Retinal pigment epithelial cell (primary cell): ENCODE results near the gene HPN.
"Not testable (repeated sequence)": the region's sequence is repeated elsewhere in the genome, so short reads cannot be mapped to it uniquely, and the experiment has no call there.

ENCODE experiments used
- DNase-seq: peaks from one replicate; pipeline ENCODE4 v3.0.0-alpha.2; 2010; ENCODE audit warnings: low read depth
- H3K4me3 ChIP-seq: 2 replicates; pipeline ENCODE4 v1.5.1; 2011; ENCODE audit warnings: mild to moderate bottlenecking, low read length, control low read depth, moderate library complexity
- TF ChIP-seq, protein P1 (sequence below): conservative IDR thresholded peaks from 2 replicates; pipeline ENCODE4 v1.5.1; 2011; ENCODE audit warnings: low read depth, low read length, control low read depth, inconsistent platforms

Gene HPN

DNA sequence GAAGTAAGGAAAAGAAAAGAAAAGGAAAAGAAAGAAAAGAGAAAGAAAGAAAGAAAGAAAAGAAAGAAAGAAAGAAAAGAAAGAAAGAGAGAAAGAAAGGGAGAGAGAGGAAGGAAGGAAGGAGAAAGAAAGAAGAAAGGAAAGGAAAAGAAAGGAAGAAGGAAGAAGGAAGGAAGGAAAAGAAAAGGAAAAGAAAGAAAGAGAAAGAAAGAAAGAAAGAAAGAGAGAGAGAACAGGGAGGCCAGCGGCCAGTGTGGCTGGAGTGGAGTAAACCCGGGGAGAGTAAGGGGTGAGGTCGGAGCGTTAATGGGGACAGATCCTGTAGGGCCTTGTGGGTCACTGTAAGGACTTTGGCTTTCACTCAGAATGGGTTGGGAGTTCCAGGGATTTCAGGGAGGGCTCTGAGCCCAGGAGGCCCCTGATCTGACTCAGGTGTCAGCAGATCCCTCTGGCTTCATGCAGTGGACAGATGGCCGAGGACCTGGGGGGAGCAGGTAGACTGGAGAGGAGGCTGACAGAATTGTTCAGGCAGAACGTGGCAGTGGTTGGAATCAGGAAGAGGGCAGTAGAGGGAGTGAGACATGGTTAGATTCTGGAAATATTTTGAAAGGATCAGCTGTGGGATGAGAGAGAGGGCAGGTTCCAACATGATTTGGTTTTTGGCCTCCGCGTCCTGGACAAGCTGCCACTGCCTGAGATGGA lies 54.3 kb downstream of the HPN start:
- no peak for DNase-seq
- TF ChIP-seq, protein P1, sequence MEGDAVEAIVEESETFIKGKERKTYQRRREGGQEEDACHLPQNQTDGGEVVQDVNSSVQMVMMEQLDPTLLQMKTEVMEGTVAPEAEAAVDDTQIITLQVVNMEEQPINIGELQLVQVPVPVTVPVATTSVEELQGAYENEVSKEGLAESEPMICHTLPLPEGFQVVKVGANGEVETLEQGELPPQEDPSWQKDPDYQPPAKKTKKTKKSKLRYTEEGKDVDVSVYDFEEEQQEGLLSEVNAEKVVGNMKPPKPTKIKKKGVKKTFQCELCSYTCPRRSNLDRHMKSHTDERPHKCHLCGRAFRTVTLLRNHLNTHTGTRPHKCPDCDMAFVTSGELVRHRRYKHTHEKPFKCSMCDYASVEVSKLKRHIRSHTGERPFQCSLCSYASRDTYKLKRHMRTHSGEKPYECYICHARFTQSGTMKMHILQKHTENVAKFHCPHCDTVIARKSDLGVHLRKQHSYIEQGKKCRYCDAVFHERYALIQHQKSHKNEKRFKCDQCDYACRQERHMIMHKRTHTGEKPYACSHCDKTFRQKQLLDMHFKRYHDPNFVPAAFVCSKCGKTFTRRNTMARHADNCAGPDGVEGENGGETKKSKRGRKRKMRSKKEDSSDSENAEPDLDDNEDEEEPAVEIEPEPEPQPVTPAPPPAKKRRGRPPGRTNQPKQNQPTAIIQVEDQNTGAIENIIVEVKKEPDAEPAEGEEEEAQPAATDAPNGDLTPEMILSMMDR = no peak
- no peak overlapping the region for H3K4me3 ChIP-seq

DNA sequence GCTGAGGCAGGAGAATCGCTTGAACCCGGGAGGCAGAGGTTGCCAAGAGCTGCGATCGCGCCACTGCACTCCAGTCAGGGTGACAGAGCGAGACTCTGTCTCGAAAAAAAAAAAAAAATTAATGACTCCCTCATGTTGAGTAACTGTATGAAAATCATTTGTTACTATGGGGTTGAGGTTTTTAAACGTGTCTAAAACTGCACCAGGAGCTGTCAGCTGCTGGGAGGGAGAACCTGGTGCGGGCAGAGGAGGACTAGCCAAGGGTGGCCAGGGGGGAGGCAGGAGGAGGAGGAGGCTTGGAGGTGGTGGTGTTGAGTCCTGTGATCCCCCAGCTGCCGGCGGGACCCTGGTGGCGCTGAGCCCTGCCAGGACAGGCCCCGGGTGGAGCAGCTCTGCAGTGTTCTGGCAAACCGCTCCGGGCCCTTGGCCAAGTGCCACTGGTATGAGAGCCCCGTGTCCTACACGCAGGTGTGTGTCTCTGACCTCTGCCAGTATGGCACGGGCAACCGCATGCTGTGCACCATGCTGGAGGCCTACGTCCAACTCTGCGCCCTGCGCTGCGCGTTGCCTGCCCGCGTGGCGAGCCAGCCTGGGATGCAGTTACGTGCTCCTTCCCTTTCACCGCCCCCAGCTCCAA lies 57.0 kb downstream of the HPN start:
- H3K4me3 ChIP-seq = no peak overlapping the region
- TF ChIP-seq, protein P1 = no peak
- DNase-seq = no peak

DNA sequence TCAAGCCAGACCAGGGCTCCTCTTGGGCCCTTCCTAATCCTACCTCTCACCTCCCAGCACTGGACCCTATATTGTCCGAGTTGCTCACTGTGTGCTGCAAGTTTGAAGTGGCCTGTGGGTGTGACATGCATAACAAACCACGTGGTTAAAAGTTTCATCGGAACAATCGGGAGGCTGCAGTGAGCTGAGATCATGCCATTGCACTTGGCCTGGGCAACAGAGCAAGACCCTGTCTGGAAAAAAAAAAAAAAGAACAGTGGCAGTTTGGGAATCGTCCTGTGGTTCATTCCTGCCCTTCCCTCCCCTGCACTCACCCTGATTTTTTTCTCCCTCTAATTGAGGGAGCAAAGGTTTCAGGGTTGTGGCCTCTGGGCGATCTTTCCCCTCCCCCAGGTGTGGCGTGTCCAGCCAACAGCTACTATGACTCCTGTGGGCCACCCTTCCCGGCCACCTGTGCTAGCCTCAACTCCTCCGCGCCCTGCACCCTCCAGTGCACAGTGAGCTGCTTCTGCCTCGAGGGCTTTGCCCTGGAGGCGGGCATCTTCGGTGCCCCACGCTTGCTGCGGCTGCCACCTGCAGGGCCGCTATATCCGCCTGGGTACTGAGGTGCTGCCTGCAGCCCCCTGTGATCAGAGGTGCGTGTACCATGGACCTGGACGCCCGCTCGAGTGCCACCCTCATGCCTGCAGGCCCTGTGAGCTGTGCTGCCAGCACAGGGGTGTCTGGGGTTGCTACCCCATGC lies 57.8 kb downstream of the HPN start:
- no peak for DNase-seq
- TF ChIP-seq, protein P1 = no peak
- no peak overlapping the region for H3K4me3 ChIP-seq

DNA sequence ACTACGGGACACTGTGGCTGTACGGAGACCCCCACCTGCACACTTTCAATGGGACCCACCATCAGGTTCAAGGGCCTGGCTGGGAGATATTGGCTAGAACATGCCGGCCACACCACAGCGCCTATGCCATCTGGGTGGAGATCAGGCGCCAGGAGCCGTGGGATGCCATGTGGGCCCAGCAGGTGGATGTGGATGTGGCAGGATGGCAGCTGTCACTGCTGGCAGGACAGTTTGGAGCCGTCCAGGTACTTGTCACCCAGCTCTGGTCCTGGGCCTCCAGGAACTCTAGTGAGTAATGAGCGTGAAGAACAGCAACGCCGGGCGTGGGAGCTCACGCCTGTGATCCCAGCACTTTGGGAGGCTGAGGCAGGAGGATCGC lies 58.4 kb downstream of the HPN start:
- DNase-seq = no peak
- TF ChIP-seq, protein P1 = no peak
- H3K4me3 ChIP-seq = no peak overlapping the region

DNA sequence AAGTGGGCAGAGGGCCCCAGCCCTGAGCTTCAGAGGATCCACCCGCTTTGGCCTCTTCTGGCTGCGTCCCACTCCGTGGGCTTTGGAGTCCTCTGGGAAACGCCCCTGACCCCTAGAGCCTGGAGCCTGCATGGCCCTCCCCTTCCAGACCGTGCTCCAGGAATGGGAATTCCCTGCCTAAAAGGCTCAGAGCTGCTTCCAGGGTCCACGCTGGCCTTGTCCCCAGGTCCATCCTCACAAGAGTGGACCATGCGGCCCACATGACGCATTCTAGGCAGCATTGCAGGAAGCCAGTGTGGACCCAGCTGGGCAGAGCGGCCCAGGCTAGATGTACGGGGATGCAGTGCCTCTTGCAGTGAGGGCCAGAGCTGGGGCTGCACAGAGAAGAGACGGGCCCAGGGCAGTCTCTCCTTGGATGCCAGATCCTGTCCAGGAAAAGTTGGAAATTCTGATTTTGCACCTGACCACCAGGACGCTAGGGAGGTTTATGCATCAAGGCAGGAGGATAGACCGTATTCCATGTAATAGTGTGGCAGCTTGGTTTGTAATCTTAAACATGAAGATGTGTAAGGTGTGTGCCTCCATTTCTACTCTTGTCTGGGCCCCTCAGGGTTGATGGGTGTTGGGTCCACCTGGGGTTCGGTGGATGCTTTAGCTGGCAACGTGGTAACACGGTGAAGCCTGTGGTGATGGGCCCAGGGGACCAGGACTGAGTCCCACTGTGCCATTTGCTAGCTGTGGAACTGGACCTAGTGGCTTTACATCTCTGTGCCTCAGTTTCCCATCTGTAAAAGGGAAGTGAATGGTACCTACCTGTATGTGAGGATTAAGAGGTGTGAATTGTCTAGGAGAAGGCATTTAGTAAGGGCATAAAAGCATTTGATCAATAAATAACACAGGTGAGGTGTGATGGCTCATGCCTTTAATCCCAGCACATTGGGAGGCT lies 59.3 kb downstream of the HPN start:
- no peak overlapping the region for H3K4me3 ChIP-seq
- TF ChIP-seq, protein P1 = no peak
- DNase-seq = no peak

DNA sequence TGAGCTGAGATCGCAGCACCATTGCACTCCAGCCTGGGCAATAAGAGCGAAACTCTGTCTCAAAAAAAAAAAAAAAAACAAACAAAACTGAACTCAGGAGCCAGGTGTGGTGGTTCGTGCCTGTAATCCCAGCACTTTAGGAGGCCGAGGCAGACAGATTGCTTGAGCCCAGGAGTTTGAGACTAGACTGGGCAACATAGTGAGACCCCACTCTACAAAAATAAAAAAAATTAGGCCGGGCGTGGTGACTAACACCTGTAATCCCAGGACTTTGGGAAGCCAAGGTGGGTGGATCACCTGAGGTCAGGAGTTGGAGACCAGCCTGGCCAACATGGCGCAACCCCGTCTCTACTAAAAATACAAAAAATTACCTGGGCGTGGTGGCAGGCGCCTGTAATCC lies 60.4 kb downstream of the HPN start:
- not testable (repeated sequence) for H3K4me3 ChIP-seq, DNase-seq

DNA sequence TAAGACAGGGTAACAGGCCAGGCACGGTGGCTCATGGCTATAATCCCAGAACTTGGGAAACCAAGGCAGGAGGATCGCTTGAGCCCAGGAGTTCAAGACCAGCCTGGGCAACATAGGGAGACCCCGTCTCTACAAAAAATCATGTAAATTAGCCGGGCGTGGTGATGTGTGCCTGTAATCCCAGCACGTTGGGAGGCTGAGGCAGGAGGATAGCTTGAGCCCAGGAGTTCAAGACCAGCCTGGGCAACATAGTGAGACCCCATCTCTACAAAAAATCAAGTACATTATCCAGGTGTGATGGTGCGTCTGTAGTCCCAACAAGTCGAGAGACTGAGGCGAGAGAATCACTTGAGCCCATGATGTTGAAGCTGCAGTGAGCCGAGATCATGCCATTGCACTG lies 62.1 kb downstream of the HPN start:
- not testable (repeated sequence) for DNase-seq, H3K4me3 ChIP-seq
